K562 (cell line): ENCODE measurements around the gene LTBP4.

Source experiments
- CHD4 ChIP-seq: fragments of 200-600 bp; sonication (generic); IDR thresholded peaks from 3 replicates; pipeline ENCODE4 v1.6.1; 2012; ENCODE audit warnings: low read depth, mild to moderate bottlenecking, mixed read lengths, low read length, inconsistent platforms; ENCODE audit not compliant: insufficient read depth, insufficient replicate concordance, poor library complexity, severe bottlenecking
- EP300 ChIP-seq: IDR thresholded peaks from 2 replicates; pipeline ENCODE4 v1.6.1; 2012; ENCODE audit warnings: low read length, improper control_type of control experiment
- HNRNPL ChIP-seq: fragments of 200-400 bp; formaldehyde crosslinking; IDR thresholded peaks from 2 replicates; pipeline ENCODE4 v1.6.1; 2017; ENCODE audit warnings: low read depth, mild to moderate bottlenecking, low read length
- MAZ ChIP-seq, 2 experiments: fragments of 450-650 bp in 1 of 2; sonication (generic) in 1 of 2; formaldehyde crosslinking; IDR thresholded peaks in 1 of 2; conservative IDR thresholded peaks in 1 of 2; 2 replicates each; pipeline versions ENCODE4 v1.4.0 to v1.5.0; 2020; ENCODE audit warnings: mild to moderate bottlenecking in 1 of 2, missing genetic modification reagents in 1 of 2
- RFX5 ChIP-seq: IDR thresholded peaks from 2 replicates; pipeline ENCODE4 v1.6.1; 2011; ENCODE audit warnings: low read depth, mild to moderate bottlenecking, improper control_type of control experiment, low read length
- ZBTB8A ChIP-seq: fragments of 450-650 bp; IDR thresholded peaks from 2 replicates; pipeline ENCODE4 v1.6.1; 2018; ENCODE audit warnings: mild to moderate bottlenecking, moderate library complexity; ENCODE audit not compliant: partially characterized antibody
- TF ChIP-seq, protein P1 (sequence below): fragments of 250-450 bp; sonication (Bioruptor Pico); IDR thresholded peaks from 2 replicates; pipeline ENCODE4 v1.8.0; 2021; ENCODE audit warnings: moderate library complexity, mild to moderate bottlenecking, inconsistent platforms
- TF ChIP-seq, protein P2 (sequence below): sonication (generic); formaldehyde crosslinking; IDR thresholded peaks from 2 replicates; pipeline ENCODE4 v1.8.0; 2023; ENCODE audit warnings: mild to moderate bottlenecking, missing genetic modification reagents

DNA sequence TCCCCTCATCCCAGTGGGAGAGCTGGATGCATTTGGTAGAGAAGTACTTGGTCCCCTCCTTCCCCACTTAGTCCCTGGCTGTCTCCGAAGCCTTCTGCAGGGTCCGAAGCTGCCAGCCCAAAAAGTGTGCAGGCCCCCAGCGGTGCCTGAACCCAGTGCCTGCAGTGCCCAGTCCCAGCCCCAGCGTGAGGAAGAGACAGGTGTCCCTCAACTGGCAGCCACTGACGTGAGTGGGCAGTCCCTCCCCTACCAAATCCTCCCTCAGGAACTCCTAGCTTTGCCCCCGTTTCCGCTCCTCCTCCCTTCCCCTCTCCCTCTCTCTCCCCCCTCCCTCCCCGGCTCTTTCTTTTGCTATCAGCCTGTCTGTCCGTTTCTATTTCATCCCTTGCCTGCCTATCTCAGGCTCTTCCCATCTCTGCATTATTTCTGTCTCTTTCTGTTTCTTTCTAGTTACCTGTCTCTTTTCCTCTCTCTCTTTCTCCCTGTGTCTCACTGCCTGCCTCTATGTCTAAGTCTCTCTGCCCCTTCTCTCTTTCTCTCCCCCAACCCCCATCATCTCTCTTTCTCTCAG is 1.8 kb upstream of the LTBP4 start:
- TF ChIP-seq, protein P1, sequence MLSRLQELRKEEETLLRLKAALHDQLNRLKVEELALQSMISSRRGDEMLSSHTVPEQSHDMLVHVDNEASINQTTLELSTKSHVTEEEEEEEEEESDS (CRISPR knock-in tag): no peak
- TF ChIP-seq ZBTB8A (no peak), EP300 (no peak), RFX5 (no peak), MAZ (CRISPR knock-in tag; conservative IDR thresholded peaks at IDR 0.05 in 1 of 2, IDR thresholded peaks at IDR 0.05 in 1 of 2) (peak; percentile 42 to 53), CHD4 (no peak), HNRNPL (no peak)
- TF ChIP-seq, protein P2, sequence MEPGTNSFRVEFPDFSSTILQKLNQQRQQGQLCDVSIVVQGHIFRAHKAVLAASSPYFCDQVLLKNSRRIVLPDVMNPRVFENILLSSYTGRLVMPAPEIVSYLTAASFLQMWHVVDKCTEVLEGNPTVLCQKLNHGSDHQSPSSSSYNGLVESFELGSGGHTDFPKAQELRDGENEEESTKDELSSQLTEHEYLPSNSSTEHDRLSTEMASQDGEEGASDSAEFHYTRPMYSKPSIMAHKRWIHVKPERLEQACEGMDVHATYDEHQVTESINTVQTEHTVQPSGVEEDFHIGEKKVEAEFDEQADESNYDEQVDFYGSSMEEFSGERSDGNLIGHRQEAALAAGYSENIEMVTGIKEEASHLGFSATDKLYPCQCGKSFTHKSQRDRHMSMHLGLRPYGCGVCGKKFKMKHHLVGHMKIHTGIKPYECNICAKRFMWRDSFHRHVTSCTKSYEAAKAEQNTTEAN (CRISPR knock-in tag): no peak
